Left ventricle myocardium inferior (tissue), 1 donor: ENCODE results near the gene TPP1. TPM values are rescaled to one million over a fixed set of nuclear protein-coding genes. Genes with fewer than 3 reads are reported as not detected.

Experiments used
- DNase-seq: peaks from one replicate; pipeline ENCODE4 v3.0.0-alpha.2; 2020
- H3K27ac ChIP-seq: fragments of 200-600 bp; replicated peaks from 2 replicates; pipeline ENCODE4 v1.8.0; 2021
- H3K27me3 ChIP-seq: fragments of 200-600 bp; 2 replicates; pipeline ENCODE4 v1.8.0; 2021; ENCODE audit warnings: low read depth
- H3K36me3 ChIP-seq: fragments of 200-600 bp; 2 replicates; pipeline ENCODE4 v1.8.0; 2021
- H3K4me1 ChIP-seq: fragments of 200-600 bp; 2 replicates; pipeline ENCODE4 v1.8.0; 2021
- H3K4me3 ChIP-seq: fragments of 200-600 bp; 2 replicates; pipeline ENCODE4 v1.8.0; 2021; ENCODE audit warnings: mild to moderate bottlenecking, moderate library complexity
- H3K9me3 ChIP-seq: fragments of 200-600 bp; replicated peaks from 2 replicates; pipeline ENCODE4 v1.8.0; 2021
- CTCF ChIP-seq: fragments of 200-600 bp; IDR thresholded peaks from 2 replicates; pipeline ENCODE4 v1.8.0; 2021; ENCODE audit warnings: antibody characterized with exemption, mild to moderate bottlenecking, borderline replicate concordance
- intact Hi-C: fragments of 100-400 bp; cut with micrococcal nuclease; formaldehyde crosslinking; loops from one replicate; pipeline ENCODE4 v1.11.0; 2022
- total RNA-seq: library from RNA; stranded (reverse); fragmentation: NEBNext Ultra II Directional; extraction: Animal tissue kit (Norgen Biotek cat#: 25700); gene quantifications from one replicate; pipeline ENCODE4 v1.2.1, GENCODE V29; 2021
- donor health status: DM: no; HTN: yes; CAD: no; lungs with severe emphysema.

The TPP1 gene
- total RNA-seq, 1 donor from 2014 or later: 84.2 TPM

GRCh38 chr11:6622261-6623171, 3.3 kb upstream of the TPP1 start:
- Histone ChIP-seq H3K27ac (no peak overlapping the region), H3K27me3 (no peaks in the 10 kb centered on the region), H3K4me3 (no peak overlapping the region), H3K36me3 (peaks cover 32% of the 10 kb centered on the region), H3K9me3 (no peaks in the 10 kb centered on the region), H3K4me1 (peaks cover 31% of the 10 kb centered on the region)
- no peak for TF ChIP-seq CTCF
- DNase-seq: no peak
- intact Hi-C loops: no loop called here

GRCh38 chr11:6621711-6622211, 2.5 kb upstream of the TPP1 start:
- intact Hi-C loops: no loop called here
- Histone ChIP-seq H3K27ac (no peak overlapping the region), H3K36me3 (peaks cover 25% of the 10 kb centered on the region), H3K9me3 (no peaks in the 10 kb centered on the region), H3K27me3 (no peaks in the 10 kb centered on the region), H3K4me3 (no peak overlapping the region), H3K4me1 (peaks cover 29% of the 10 kb centered on the region)
- TF ChIP-seq CTCF: no peak
- DNase-seq: no peak

- Histone ChIP-seq H3K27ac (no peak overlapping the region), H3K27me3 (no peaks in the 10 kb centered on the region), H3K4me1 (peaks cover 29% of the 10 kb centered on the region), H3K4me3 (no peak overlapping the region), H3K36me3 (peaks cover 25% of the 10 kb centered on the region), H3K9me3 (no peaks in the 10 kb centered on the region)
- no peak for DNase-seq
- TF ChIP-seq CTCF: no peak
- intact Hi-C loops: no loop called here
These were observed 1.4 kb upstream of the TPP1 start for GRCh38 chr11:6620636-6621035.

- H3K4me3 ChIP-seq: peak overlapping the region; percentile 88
- peaks cover 22% of the 10 kb centered on the region for H3K36me3 ChIP-seq
- no peaks in the 10 kb centered on the region for H3K27me3 ChIP-seq
- intact Hi-C loops: no loop called here
- no peaks in the 10 kb centered on the region for H3K9me3 ChIP-seq
- peak overlapping the region; percentile 85 for H3K27ac ChIP-seq
- DNase-seq: no peak
- H3K4me1 ChIP-seq: peaks cover 30% of the 10 kb centered on the region
- TF ChIP-seq CTCF: no peak
These were observed 862 bp downstream of the TPP1 start for GRCh38 chr11:6618117-6619003.

GRCh38 chr11:6617315-6617781, 1.9 kb downstream of the TPP1 start:
- no peak overlapping the region for H3K27ac ChIP-seq
- intact Hi-C loops: no loop called here
- H3K9me3 ChIP-seq: no peaks in the 10 kb centered on the region
- H3K4me1 ChIP-seq: peaks cover 40% of the 10 kb centered on the region
- H3K36me3 ChIP-seq: peaks cover 22% of the 10 kb centered on the region
- no peak for TF ChIP-seq CTCF
- DNase-seq: no peak
- peak overlapping the region; percentile 88 for H3K4me3 ChIP-seq
- no peaks in the 10 kb centered on the region for H3K27me3 ChIP-seq
